T-helper 2 cell treated with Interferon-gamma antibody and Interleukin-4, amounts not matched to agents 100 ng/mL and 5 ng/mL, for 36 hours (primary cell): ENCODE data around the gene TCP1. TPM values are rescaled to one million over a fixed set of nuclear protein-coding genes. Genes with fewer than 3 reads are reported as not detected.
"Not testable (repeated sequence)": the region's sequence is repeated elsewhere in the genome, so short reads cannot be mapped to it uniquely, and the experiment has no call there.

ENCODE experiments used
- intact Hi-C: fragments of 100-400 bp; cut with micrococcal nuclease; formaldehyde crosslinking; loops from one replicate; pipeline ENCODE4 v1.15.1; 2023
- total RNA-seq: library from RNA; stranded (reverse); gene quantifications from 2 replicates; pipeline ENCODE4 v1.2.3, GENCODE V29; 2022

TCP1 gene
- total RNA-seq, 1 donor from 2014 or later: 290 TPM

- intact Hi-C loops: no loop called here
Observed at GRCh38 chr6:159778131-159778530, 11.3 kb downstream of the TCP1 start.

DNA sequence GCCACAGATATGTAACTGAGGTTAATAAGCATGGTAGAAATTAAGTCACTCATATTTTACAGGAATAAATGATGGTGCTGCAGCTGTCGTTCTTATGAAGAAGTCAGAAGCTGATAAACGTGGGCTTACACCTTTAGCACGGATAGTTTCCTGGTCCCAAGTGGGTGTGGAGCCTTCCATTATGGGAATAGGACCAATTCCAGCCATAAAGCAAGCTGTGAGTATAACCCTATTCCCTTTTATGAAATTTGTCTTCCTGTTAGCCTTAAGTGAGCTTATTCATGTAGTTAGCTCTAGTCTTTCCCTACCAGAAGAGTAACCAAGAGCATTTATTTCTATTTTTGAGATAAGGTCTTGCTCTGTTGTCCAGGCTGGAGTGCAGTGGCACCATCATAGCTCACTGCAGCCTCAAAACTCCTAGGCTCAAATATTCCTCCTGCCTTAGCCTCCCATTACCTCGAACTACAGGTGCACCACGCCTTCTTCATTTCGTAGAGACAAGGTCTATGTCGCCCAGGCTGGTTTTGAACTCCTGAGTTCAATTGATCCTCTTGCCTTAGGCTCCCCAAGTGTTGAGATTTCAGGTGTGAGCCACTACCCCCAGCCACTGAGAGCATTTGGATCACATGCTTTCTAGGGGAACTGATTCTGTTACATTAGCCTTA lies 12.0 kb downstream of the TCP1 start:
- intact Hi-C loops: no loop called here

GRCh38 chr6:159772196-159772595 lies 17.2 kb downstream of the TCP1 start:
- intact Hi-C loops: no loop called here

GRCh38 chr6:159769470-159769869 lies 19.9 kb downstream of the TCP1 start:
- intact Hi-C loops: no loop called here

- intact Hi-C loops: no loop called here
Observed at GRCh38 chr6:159766906-159767305, 22.5 kb downstream of the TCP1 start.

GRCh38 chr6:159762681-159763293 lies 26.6 kb downstream of the TCP1 start:
- intact Hi-C loops: loop anchor here (1.0 kb wide), 3 partner anchors 27 to 71 kb away; partner anchors contain the start of genes TCP1 and WTAP

DNA sequence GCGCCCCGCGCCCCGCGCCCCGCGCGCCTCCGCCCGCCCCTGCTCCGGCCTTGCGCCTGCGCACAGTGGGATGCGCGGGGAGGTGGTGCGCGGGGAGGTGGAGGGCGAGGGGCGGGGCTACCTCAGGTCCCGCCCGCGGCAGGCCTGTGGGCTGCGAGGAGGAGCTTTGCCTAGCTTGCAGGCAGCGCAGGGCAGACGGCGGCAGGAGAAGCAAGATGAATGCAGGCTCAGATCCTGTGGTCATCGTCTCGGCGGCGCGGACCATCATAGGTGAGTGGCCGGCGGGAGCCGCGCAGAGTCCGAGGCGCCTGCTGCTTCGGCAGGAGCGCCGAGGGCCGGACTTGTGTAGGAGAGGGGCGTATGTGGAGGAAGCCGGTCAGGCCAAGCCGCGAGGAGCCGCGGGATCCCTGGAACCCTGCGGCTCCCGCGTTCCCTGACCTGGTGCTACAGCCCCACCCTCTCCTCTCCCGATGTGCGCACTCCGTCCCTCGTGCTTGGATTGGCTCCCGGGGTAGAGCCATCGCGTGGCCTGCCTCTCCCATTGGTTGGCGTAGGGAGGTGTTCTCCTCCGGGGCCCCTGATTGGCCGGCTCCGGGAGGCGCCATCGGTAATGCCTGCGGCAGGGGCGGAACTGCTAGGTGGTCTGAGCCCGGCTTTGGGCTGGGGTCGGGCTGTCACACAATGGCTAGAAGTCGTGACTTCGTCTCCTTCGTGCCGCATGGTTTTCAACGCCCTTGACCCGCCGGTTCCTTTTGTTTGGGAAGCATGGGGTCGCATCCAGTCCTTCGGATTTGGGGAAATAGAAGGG lies 27.3 kb downstream of the TCP1 start, which contains the start of gene ACAT2:
TSS of gene ACAT2 (plus strand) at position 173 of the 808 bp plus-strand sequence. CDS start at position 216, 43 bp downstream.
- intact Hi-C loops: loop anchor here (1.0 kb wide), 3 partner anchors 27 to 71 kb away; partner anchors contain the start of genes TCP1 and WTAP

GRCh38 chr6:159761129-159761872 lies 28.1 kb downstream of the TCP1 start:
- intact Hi-C loops: no loop called here

DNA sequence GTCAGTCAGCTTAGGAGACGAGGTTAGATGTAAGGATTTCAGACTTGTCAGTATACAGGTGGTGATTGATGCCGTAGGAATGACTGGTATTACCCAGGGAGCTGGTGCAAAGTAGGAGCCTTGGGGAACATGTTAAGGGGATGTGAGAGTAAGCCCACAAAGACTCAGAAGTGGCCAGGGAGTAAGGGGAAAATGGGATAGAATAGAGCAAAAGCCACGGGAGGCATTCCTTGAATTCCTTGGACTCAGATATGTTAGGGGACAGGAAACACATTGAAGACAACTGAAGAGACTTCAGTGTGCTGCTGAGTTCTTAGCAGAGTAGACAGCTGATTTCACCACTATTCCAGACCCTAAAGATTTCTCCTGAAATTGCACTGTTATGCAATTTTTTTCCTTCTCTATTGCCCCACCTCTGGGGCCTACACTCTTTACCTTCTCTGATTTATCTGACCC lies 28.8 kb downstream of the TCP1 start:
- intact Hi-C loops: no loop called here

DNA sequence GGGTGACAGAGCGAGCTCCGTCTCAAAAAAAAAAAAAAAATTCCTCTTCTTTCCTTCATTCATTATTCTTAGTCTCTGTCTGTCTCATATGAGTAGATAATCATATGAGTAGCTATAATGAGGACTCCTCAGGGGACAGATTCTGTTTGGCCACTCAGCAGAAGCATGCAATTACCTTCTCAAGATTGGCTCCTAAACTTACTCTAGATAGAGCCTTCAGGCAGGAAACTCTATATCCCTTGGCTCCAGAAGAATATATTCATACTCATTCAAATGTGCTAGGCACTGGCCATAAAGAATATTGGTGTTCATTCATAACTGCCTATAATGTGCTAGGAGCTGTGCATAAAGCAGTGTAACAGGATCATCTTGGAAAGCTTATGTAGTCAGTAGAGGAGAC lies 29.8 kb downstream of the TCP1 start:
- intact Hi-C loops: no loop called here

- intact Hi-C loops: no loop called here
Observed at GRCh38 chr6:159758031-159759001, 31.1 kb downstream of the TCP1 start.

DNA sequence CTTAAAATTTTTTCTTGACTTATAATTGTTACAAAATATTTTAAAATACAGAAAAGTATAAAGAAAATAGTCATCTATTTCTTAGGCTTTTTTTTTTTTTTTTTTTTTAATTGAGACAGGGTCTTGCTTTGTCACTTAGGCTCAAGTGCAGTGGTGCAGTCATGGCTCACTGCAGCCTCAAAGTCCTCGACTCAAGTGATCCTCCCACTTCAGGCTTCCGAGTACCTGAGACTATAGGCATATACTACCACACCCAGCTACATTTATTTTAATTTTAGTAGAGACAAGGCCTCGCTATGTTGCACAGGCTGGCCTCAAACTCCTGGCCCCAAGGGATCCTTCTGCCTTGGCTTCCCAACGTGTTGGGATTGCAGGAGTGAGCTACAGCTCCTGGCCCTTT lies 32.9 kb downstream of the TCP1 start:
- intact Hi-C loops: no loop called here

DNA sequence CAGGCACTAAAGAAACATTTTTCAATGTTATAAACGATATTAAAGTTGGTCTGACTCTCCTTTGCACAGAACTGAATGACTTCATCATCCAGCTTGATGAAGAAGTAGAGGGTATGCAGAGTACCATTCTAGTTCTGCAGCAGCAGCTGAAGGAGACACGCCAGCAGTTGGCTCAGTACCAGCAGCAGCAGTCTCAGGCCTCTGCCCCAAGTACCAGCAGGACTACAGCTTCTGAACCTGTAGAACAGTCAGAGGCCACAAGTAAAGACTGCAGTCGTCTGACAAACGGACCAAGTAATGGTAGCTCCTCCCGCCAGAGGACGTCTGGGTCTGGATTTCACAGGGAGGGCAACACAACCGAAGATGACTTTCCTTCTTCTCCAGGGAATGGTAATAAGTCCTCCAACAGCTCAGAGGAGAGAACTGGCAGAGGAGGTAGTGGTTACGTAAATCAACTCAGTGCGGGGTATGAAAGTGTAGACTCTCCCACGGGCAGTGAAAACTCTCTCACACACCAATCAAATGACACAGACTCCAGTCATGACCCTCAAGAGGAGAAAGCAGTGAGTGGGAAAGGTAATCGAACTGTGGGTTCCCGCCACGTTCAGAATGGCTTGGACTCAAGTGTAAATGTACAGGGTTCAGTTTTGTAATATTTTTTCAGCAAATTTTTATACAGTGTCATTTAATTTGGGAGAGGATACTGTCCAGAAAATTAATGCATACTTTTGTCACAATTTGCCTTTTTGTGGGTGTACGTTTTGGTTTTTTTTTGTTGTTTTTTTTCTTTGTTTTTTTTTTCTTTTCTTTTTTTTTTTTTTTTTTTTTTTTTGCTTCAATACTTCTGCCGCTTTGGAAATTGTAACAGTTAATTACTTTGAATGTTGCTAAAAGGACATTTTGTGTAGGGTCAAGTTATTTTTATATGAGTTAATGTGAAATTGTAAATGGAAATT lies 34.2 kb downstream of the TCP1 start:
- intact Hi-C loops: no loop called here

GRCh38 chr6:159754401-159754800 lies 35.0 kb downstream of the TCP1 start:
- intact Hi-C loops: no loop called here

DNA sequence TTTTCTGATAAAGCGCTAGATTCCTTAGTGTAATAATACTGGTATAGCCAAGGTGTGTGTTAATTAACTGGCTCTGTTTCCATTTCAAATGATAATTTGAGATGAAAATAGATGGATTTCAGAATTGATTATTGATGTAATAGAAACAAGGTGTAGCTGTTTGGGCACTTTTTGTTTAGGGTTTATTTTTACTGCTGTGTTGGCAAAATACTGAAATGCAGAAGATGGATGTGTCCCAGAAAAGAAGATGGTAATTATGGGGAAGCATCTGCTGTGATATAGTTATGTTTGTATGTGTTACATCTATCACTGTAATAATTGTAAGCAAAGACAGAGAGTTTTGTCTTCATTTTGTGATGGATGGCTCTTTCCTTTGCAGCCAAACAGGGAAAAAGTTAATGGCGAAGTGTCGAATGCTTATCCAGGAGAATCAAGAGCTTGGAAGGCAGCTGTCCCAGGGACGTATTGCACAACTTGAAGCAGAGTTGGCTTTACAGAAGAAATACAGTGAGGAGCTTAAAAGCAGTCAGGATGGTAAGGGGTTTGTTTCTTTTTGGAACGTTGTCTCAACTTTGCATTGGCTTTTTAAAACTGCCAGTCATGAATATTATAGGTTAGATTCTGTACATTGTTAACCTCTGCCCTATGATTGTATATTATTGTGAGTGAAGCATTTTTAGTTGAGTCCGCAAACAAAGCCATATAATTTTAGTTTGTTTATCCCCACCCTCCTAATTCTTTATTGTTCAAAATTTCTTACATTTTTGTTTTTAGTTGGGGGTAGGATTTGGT lies 36.1 kb downstream of the TCP1 start:
- intact Hi-C loops: no loop called here

GRCh38 chr6:159751448-159751847 lies 38.0 kb downstream of the TCP1 start:
- intact Hi-C loops: no loop called here

- intact Hi-C loops: not testable (repeated sequence)
Observed at GRCh38 chr6:159748127-159748526, 41.3 kb downstream of the TCP1 start.

GRCh38 chr6:159746759-159747158 lies 42.6 kb downstream of the TCP1 start:
- intact Hi-C loops: no loop called here
